SK-MEL-5 (cell line): ENCODE measurements around the gene GTF2H3. TPM values are rescaled to one million over a fixed set of nuclear protein-coding genes. Genes with fewer than 3 reads are reported as not detected.

Source experiments
- DNase-seq: peaks from one replicate; pipeline ENCODE4 v3.0.0-alpha.2; 2016; ENCODE audit warnings: low read depth, low spot score
- in situ Hi-C: cut with HindIII; loops from 2 replicates; pipeline ENCODE4 v1.10.0; 2016; ENCODE audit warnings: low sequenced_read_pairs, high pct_unique_total_duplicates, low pct_unique_long_range_greater_than_20kb
- small RNA-seq, 2 experiments: library from RNA; depleted of rRNA; stranded (forward); fragments of <200 nt; gene quantifications; one replicate each; pipeline ENCODE3, GENCODE V24; 2014
- total RNA-seq: library from RNA; depleted of rRNA; stranded (reverse); fragments of >200 nt; shearing (Covaris generic); gene quantifications from 2 replicates; pipeline ENCODE4 v1.2.3, GENCODE V29; 2014; rRNA removed

The GTF2H3 gene
- total RNA-seq, 1 experiment from 2014 or later, result 54.7 TPM

DNA sequence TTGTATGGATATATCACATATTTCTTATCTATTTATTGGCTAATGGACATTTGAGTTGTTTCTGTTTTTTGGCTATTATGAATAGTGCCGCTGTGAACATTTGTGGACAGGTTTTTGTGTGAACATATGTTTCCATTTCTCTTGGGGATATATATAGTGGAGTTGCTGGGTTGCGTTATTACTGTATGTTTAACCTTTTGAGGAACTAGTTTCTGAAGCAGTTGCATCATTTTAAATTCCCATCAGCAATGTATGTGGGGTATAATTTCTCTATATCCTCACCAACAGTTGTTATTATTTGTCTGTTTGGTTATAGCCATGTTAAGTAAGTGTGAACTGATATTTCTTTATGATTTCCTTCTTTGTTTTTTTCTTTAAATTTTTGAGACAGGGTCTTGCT, 48.0 kb downstream of the GTF2H3 start:
- in situ Hi-C loops, result no loop called here
- DNase-seq, result no peak

DNA sequence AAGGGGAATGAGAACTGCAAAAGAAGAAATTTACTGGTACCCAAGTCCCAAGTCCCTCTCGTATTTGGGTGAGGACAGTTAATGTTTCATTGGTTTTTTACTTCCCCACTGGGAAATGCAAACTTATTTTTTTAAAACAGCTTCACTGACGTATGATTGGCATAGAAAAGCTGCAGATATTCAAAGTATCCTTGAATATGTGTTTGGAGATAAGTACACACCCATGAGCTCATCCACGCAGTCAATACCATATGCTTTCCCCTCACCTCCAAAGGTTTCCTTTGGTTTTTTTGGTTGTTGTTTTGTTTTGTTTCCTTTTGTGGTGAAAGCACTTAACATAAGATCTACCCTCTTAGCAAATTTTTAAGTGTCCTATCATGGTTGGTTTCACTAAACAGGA, 50.3 kb downstream of the GTF2H3 start:
- DNase-seq, result no peak
- in situ Hi-C loops, result no loop called here

DNA sequence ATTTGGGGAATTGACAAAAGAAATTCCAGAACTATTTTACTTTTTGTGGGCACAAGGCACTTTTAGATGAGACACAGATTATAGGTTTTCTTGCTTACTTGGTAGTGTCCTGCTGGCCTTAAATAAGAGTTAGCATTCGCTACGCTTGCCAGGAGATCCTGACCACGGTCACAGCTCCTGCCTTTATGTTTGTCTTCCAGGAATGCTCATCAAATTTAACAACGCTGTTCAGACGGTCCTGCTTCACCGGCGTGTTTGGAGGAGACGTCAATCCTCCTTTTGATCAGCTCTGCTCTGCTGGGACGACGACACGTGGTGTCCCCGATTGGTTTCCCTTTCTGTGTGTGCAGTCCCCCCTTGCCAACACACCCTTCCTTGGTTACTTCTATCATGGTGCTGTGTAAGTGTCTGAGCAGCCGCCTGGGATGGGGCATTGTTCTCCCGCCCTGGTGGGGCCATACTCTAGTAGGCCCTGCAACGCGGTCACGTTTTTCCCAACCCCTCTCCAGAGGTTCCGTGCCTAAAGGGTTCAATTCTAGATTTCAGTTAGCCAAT, 53.1 kb downstream of the GTF2H3 start:
- in situ Hi-C loops, result no loop called here
- no peak for DNase-seq

DNA sequence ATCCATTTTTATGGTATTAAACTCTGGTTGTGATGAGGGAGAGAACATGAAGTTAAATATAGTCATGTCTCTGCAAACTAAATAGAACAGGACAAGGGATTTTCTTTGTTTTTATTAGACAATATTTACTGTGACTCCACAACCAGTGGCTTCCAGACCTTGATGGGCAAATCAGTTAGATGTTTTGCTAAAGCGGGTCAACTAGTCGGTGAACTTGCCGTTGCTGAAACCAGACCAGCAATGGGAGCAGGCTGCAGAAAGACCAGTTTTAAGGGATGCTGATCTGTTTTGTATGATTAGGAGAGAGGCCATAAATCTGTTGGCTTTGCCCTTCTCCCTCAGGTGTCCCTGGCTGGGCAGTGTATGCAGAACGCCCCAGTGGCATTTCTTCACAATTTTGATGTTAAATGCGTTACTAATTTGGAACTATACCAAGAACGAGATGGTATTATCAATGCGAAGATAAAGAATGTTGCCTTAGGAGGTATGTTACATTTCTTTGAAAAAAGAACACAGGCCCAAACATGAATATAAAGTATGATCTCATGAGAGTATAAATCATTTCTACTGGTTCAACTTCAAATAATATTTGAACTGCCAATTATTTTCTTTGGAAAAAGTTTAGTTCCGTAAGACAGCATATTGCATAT, 56.7 kb downstream of the GTF2H3 start:
- DNase-seq, result no peak
- in situ Hi-C loops, result no loop called here

DNA sequence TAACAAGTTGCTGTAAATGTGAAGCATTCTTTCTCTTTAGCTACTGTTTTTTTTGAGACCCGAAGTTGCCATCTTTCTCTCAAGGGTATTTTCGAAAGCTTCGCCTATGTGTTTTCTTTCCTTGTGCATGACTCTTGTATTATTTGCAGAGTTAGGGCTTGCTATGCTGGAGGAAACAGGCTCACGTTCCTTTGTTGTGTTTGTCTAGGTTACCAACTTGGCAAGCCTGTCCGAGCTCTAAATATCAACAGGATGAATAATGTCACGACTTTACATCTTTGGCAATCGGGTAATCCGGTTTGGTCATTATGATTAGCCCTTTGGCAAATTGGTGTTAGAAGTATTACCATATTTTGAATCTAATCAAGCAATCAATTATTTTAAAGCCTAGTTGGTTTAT, 62.6 kb downstream of the GTF2H3 start:
- in situ Hi-C loops, result no loop called here
- no peak for DNase-seq

DNA sequence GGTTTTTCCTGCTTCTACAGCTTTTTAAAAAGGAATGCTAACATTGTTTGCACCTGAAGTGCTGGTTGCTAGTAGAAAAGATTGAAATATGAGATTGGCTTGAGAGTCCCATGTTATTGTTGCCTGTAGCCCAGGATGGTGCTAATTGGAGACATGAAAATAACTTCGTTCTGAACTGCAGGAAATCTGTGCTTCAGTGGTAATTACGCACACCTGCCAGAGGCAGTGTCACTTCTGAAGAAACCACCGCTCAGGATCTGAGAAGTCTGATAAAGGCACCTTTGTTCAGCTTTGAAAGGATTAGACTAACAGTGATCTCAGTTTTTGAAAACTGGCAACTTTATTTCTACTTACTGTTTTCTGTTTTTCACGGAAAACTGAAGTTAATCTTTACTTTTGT, 63.0 kb downstream of the GTF2H3 start:
- peak; percentile 30 for DNase-seq
- in situ Hi-C loops, result no loop called here

DNA sequence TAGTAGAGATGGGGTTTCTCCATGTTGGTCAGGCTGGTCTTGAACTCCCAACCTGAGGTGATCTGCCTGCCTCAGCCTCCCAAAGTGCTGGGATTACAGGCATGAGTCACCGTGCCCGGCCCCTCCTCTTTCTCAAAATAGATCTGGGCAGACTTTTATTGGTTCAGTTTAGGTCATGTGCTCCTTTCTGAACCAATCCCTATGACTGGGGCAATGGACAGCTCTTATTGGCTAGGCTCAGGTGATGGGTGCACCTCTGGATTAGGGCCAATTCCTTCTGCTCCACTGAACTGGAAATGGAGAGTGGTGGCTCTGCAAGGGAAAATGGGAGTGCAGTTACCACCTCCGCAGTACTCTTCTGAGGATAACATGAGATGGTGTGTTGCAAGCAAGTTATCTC, 72.3 kb downstream of the GTF2H3 start:
- in situ Hi-C loops, result no loop called here
- DNase-seq, result peak; percentile 30

DNA sequence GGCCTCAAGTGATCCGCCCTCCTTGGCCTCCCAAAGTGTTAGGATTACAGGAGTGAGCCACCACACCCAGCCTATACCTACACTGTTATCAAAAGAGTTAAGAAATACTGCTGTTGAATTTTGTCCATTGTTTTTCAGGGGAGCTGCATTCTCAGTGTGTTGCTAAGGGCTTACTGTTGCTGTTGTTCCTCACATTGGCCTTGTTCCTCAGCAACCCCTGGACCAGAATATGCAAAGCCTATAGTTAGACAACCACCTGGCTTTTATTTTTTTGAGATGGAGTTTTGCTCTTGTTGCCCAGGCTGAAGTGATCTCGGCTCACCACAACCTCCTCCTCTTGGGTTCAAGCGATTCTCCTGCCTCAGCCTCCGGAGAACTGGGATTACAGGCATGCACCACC, 73.8 kb downstream of the GTF2H3 start:
- DNase-seq, result no peak
- in situ Hi-C loops, result no loop called here

Small RNAs within 50 kb of the gene (small RNA-seq; reads per million reads assigned to genes)
- gene SNORA9B, result 0.53 to 1.5 reads per million in 2 experiments

Other genes starting within 250 kb of the GTF2H3 start
- 28.1 and 30.3 TPM in 2 replicates for gene KMT5A, start 249.7 kb upstream of the GTF2H3 start, total RNA-seq
- gene RILPL2, start 197.1 kb upstream of the GTF2H3 start, total RNA-seq, result 2.0 and 2.2 TPM in 2 replicates
- gene SNRNP35, start 175.7 kb upstream of the GTF2H3 start, total RNA-seq, result 19.5 and 20.6 TPM in 2 replicates
- gene RILPL1, start 100.1 kb upstream of the GTF2H3 start, total RNA-seq, result 11.3 and 16.5 TPM in 2 replicates
- 537 and 558 TPM in 2 replicates for gene TMED2, start 49.3 kb upstream of the GTF2H3 start, total RNA-seq
- gene DDX55, start 31.7 kb upstream of the GTF2H3 start, total RNA-seq, result 45.3 and 54.0 TPM in 2 replicates
- 55.4 and 76.6 TPM in 2 replicates for gene EIF2B1, start 143 bp upstream of the GTF2H3 start, total RNA-seq
- gene TCTN2, start 37.3 kb downstream of the GTF2H3 start, total RNA-seq, result 9.8 and 11.0 TPM in 2 replicates
- 49.0 and 63.2 TPM in 2 replicates for gene ATP6V0A2, start 78.5 kb downstream of the GTF2H3 start, total RNA-seq
- gene DNAH10, start 128.5 kb downstream of the GTF2H3 start, total RNA-seq, result 3.4 and 3.9 TPM in 2 replicates